Measurements from ENCODE around the gene RASAL3.
A peak's percentile ranks its signal among the peaks of the same experiment; 100 is the strongest.

Gene RASAL3

GRCh38 chr19:15456871-15457700 lies 7.3 kb downstream of the RASAL3 start:
- DNase-seq (ENCODE audit: low read depth), result no peak
- TF ChIP-seq CTCF (IDR thresholded peaks at IDR 0.05; ENCODE audit: low read depth, low read length) (no peak), MYC (IDR thresholded peaks at IDR 0.05; ENCODE audit: low read depth, low read length) (no peak), POLR2A (IDR thresholded peaks at IDR 0.05; ENCODE audit: extremely low read depth, insufficient read length) (no peak), MAX (IDR thresholded peaks at IDR 0.05; ENCODE audit: low read depth, low read length) (no peak)
- H3K4me3 ChIP-seq (ENCODE audit: low read depth, low read length), result no peak overlapping the region

GRCh38 chr19:15456441-15456840 lies 7.9 kb downstream of the RASAL3 start:
- TF ChIP-seq CTCF (IDR thresholded peaks at IDR 0.05; ENCODE audit: low read depth, low read length), result no peak
- TF ChIP-seq MAX (IDR thresholded peaks at IDR 0.05; ENCODE audit: low read depth, low read length), result no peak
- TF ChIP-seq MYC (IDR thresholded peaks at IDR 0.05; ENCODE audit: low read depth, low read length), result no peak
- no peak for TF ChIP-seq POLR2A (IDR thresholded peaks at IDR 0.05; ENCODE audit: extremely low read depth, insufficient read length)
- DNase-seq (ENCODE audit: low read depth), result no peak
- H3K4me3 ChIP-seq (ENCODE audit: low read depth, low read length), result no peak overlapping the region

GRCh38 chr19:15455996-15456395 lies 8.3 kb downstream of the RASAL3 start:
- DNase-seq (ENCODE audit: low read depth), result no peak
- TF ChIP-seq CTCF (IDR thresholded peaks at IDR 0.05; ENCODE audit: low read depth, low read length), result no peak
- no peak for TF ChIP-seq POLR2A (IDR thresholded peaks at IDR 0.05; ENCODE audit: extremely low read depth, insufficient read length)
- TF ChIP-seq MYC (IDR thresholded peaks at IDR 0.05; ENCODE audit: low read depth, low read length), result no peak
- TF ChIP-seq MAX (IDR thresholded peaks at IDR 0.05; ENCODE audit: low read depth, low read length), result no peak
- no peak overlapping the region for H3K4me3 ChIP-seq (ENCODE audit: low read depth, low read length)

- no peak overlapping the region for H3K4me3 ChIP-seq (ENCODE audit: low read depth, low read length)
- TF ChIP-seq POLR2A (IDR thresholded peaks at IDR 0.05; ENCODE audit: extremely low read depth, insufficient read length) (no peak), CTCF (IDR thresholded peaks at IDR 0.05; ENCODE audit: low read depth, low read length) (peak; percentile 7), MYC (IDR thresholded peaks at IDR 0.05; ENCODE audit: low read depth, low read length) (no peak), MAX (IDR thresholded peaks at IDR 0.05; ENCODE audit: low read depth, low read length) (no peak)
- no peak for DNase-seq (ENCODE audit: low read depth)
Observed at GRCh38 chr19:15453906-15454860, 10.2 kb downstream of the RASAL3 start.

GRCh38 chr19:15453091-15453578 lies 11.2 kb downstream of the RASAL3 start:
- no peak for TF ChIP-seq CTCF (IDR thresholded peaks at IDR 0.05; ENCODE audit: low read depth, low read length)
- no peak for TF ChIP-seq POLR2A (IDR thresholded peaks at IDR 0.05; ENCODE audit: extremely low read depth, insufficient read length)
- no peak for TF ChIP-seq MAX (IDR thresholded peaks at IDR 0.05; ENCODE audit: low read depth, low read length)
- no peak for TF ChIP-seq MYC (IDR thresholded peaks at IDR 0.05; ENCODE audit: low read depth, low read length)
- H3K4me3 ChIP-seq (ENCODE audit: low read depth, low read length), result no peak overlapping the region
- DNase-seq (ENCODE audit: low read depth), result no peak

Measured in NB4 (cell line).